HL-60 (cell line): Measurements from ENCODE around the gene TMEM74B.

ENCODE experiments used
- DNase-seq, 2 experiments: peaks; one replicate each; pipeline ENCODE4 v3.0.0-alpha.2; 2010 to 2020; ENCODE audit warnings: low read depth in 1 of 2, low spot score in 1 of 2
- H3K27ac ChIP-seq: fragments of 250-450 bp; sonication (Bioruptor Pico); replicated peaks from 2 replicates; pipeline ENCODE4 v1.5.1; 2020; ENCODE audit warnings: mild to moderate bottlenecking, moderate library complexity
- H3K27me3 ChIP-seq: fragments of 250-450 bp; sonication (Bioruptor Pico); 2 replicates; pipeline ENCODE4 v1.5.1; 2021; ENCODE audit warnings: mild to moderate bottlenecking, moderate library complexity; ENCODE audit not compliant: insufficient read depth, poor library complexity, severe bottlenecking
- H3K4me3 ChIP-seq: replicated peaks from 2 replicates; pipeline ENCODE4 v1.5.1; 2011; ENCODE audit warnings: mild to moderate bottlenecking, control low read depth, low read length; ENCODE audit not compliant: insufficient read depth
- CTCF ChIP-seq: IDR thresholded peaks from one replicate; pipeline ENCODE4 v1.5.1; 2011; ENCODE audit warnings: low read length, control low read depth, inconsistent platforms; ENCODE audit not compliant: insufficient read depth
- GABPA ChIP-seq: IDR thresholded peaks from 2 replicates; pipeline ENCODE4 v1.6.1; 2012; ENCODE audit warnings: low read depth
- POLR2AphosphoS5 ChIP-seq: IDR thresholded peaks from 2 replicates; pipeline ENCODE4 v1.6.1; 2012; ENCODE audit warnings: low read depth
- REST ChIP-seq: IDR thresholded peaks from 2 replicates; pipeline ENCODE4 v1.6.1; 2012; ENCODE audit warnings: low read depth; ENCODE audit not compliant: insufficient replicate concordance
- SPI1 ChIP-seq: IDR thresholded peaks from 2 replicates; pipeline ENCODE4 v1.6.1; 2012; ENCODE audit warnings: low read depth, mild to moderate bottlenecking, borderline replicate concordance

TMEM74B gene

DNA sequence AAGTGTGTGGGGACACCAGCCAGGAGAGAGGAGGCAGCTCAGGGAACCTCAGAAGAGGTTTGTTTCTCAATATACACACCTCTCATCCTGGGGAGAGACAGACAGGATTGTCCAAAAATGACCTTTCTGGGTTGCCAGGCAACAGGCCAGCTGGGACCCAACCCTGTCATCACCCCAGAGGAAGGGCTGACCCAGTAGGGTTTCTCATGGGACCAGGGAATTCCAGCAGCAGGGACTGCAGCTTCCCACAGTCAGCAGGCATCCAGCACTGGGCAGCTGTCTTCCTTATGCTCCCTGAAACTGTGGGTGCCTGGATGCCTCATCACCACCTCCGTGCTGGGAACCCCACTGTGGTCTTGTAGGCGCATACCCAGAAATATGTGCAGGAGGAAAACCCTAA lies 19.8 kb upstream of the TMEM74B start:
- TF ChIP-seq POLR2AphosphoS5 (no peak), GABPA (no peak), REST (no peak), CTCF (no peak), SPI1 (no peak)
- no peak for DNase-seq
- Histone ChIP-seq H3K27ac (no peak overlapping the region), H3K4me3 (no peak overlapping the region), H3K27me3 (no peaks in the 10 kb centered on the region)

DNA sequence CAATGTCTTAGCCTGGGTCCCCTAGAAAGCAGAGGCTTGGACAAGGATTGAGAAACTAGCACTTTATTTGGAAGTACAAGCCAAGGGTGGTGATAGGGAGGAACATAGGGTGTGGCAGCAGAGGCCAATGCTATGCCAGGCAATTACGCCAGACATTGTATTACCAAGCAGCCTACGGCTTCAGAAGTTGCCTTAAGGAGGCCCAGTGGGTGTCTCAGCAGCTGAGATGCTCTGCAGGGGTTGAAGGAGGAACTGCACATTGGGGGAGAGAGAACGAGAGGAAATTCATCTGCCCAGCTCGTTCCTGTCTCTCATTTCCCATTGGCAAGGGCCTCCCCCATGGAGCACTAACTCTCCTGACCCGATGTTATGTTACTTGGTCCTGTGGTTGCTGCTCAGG lies 19.3 kb upstream of the TMEM74B start:
- no peak overlapping the region for H3K4me3 ChIP-seq
- TF ChIP-seq SPI1, result no peak
- no peak for TF ChIP-seq CTCF
- no peak for TF ChIP-seq GABPA
- no peak for TF ChIP-seq POLR2AphosphoS5
- TF ChIP-seq REST, result no peak
- DNase-seq, result peak in 1 of 2 experiments; percentile 7
- H3K27me3 ChIP-seq, result no peaks in the 10 kb centered on the region
- H3K27ac ChIP-seq, result no peak overlapping the region

DNA sequence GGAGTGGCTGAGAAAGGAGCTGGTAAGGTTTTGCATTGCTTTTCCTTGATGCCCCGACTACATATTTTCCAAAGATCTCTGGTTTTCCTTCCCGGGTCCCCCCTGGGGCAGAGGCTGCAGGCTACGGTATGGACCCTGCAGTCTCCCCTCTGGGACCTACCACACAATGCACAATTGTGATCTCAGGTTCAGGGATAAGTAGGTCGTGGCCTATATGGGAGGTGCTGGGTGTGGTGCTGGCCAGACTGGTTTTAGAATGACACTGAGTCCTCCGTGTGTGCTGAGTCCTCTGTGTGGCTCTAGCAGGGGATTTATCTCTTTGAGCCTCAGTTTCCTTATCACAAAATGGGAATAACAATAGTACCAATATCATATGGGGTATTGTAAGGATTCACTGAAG lies 18.8 kb upstream of the TMEM74B start:
- no peaks in the 10 kb centered on the region for H3K27me3 ChIP-seq
- H3K27ac ChIP-seq, result no peak overlapping the region
- DNase-seq, result no peak
- H3K4me3 ChIP-seq, result no peak overlapping the region
- TF ChIP-seq GABPA, result no peak
- no peak for TF ChIP-seq SPI1
- TF ChIP-seq POLR2AphosphoS5, result no peak
- no peak for TF ChIP-seq CTCF
- no peak for TF ChIP-seq REST
